IMR-90 (cell line): ENCODE data around the gene SCTR. TPM values are rescaled to one million over a fixed set of nuclear protein-coding genes. Genes with fewer than 3 reads are reported as not detected.

Experiments used
- ATAC-seq: fragments of 200-7000 bp; cut with Tn5 transposase; 2 replicates; pipeline ENCODE4 v1.9.1; 2020; ENCODE audit warnings: low read depth, mild to moderate bottlenecking, moderate library complexity
- BruUV-seq: library from RNA; stranded (reverse); fragments of 400-500 nt; replicated peaks from 2 replicates; lab custom pipeline; 2021; lab: Mats Ljungman, UMichigan
- CTCF ChIA-PET: fragments of 300-600 bp; formaldehyde crosslinking; extraction: SDS; loops from one replicate; lab custom pipeline; 2021; ENCODE audit warnings: antibody characterized with exemption; lab: Yijun Ruan, JAX
- POLR2A ChIA-PET: fragments of 300-600 bp; sonication (Branson Sonifier 250); formaldehyde crosslinking; loops from one replicate; lab custom pipeline; 2022; ENCODE audit warnings: antibody characterized with exemption; ENCODE audit not compliant: unreplicated experiment; lab: Charles Lee
- DNase-seq: peaks from one replicate; pipeline ENCODE4 v3.0.0; 2013
- H2AFZ ChIP-seq: replicated peaks from 2 replicates; pipeline ENCODE3; 2013; ENCODE audit warnings: low read length, mild to moderate bottlenecking; ENCODE audit not compliant: poor library complexity
- H2AK5ac ChIP-seq: 2 replicates; pipeline ENCODE4 v1.6.1; 2013; ENCODE audit warnings: low read depth, low read length, inconsistent platforms
- H2AK9ac ChIP-seq: replicated peaks from 2 replicates; pipeline ENCODE3; 2013; ENCODE audit warnings: mild to moderate bottlenecking, low read depth, low read length, moderate library complexity; ENCODE audit not compliant: poor library complexity
- H2BK120ac ChIP-seq: 2 replicates; pipeline ENCODE4 v1.6.1; 2013; ENCODE audit warnings: low read depth, low read length, inconsistent platforms
- H2BK15ac ChIP-seq: 3 replicates; pipeline ENCODE4 v1.6.1; 2013; ENCODE audit warnings: low read depth, low read length, inconsistent platforms
- H2BK20ac ChIP-seq: 2 replicates; pipeline ENCODE4 v1.6.1; 2013; ENCODE audit warnings: low read depth, mild to moderate bottlenecking, inconsistent platforms, low read length, moderate library complexity
- H2BK5ac ChIP-seq: 2 replicates; pipeline ENCODE4 v1.6.1; 2013; ENCODE audit warnings: mild to moderate bottlenecking, low read depth, low read length, inconsistent platforms; ENCODE audit not compliant: poor library complexity, severe bottlenecking
- H3K14ac ChIP-seq: replicated peaks from 2 replicates; pipeline ENCODE4 v1.6.1; 2013; ENCODE audit warnings: low read depth, low read length, inconsistent platforms
- H3K18ac ChIP-seq: 2 replicates; pipeline ENCODE4 v1.6.1; 2013; ENCODE audit warnings: low read depth, low read length, control low read depth
- H3K23ac ChIP-seq: 2 replicates; pipeline ENCODE4 v1.6.1; 2013; ENCODE audit warnings: low read depth, low read length, inconsistent platforms
- H3K27ac ChIP-seq: 2 replicates; pipeline ENCODE4 v1.5.1; 2013; ENCODE audit warnings: mild to moderate bottlenecking, control low read depth, low read length; ENCODE audit not compliant: insufficient read depth
- H3K27me3 ChIP-seq: 2 replicates; pipeline ENCODE4 v1.6.1; 2013; ENCODE audit warnings: low read length; ENCODE audit not compliant: control insufficient read depth, insufficient read depth
- H3K36me3 ChIP-seq: 2 replicates; pipeline ENCODE4 v1.6.1; 2013; ENCODE audit warnings: low read length, mixed read lengths; ENCODE audit not compliant: control insufficient read depth, insufficient read depth
- H3K4ac ChIP-seq: 2 replicates; pipeline ENCODE4 v1.6.1; 2013; ENCODE audit warnings: low read depth, low read length, inconsistent platforms
- H3K4me1 ChIP-seq: 2 replicates; pipeline ENCODE4 v1.6.1; 2013; ENCODE audit warnings: low read length, mixed read lengths; ENCODE audit not compliant: control insufficient read depth, insufficient read depth
- H3K4me2 ChIP-seq: 2 replicates; pipeline ENCODE4 v1.6.1; 2013; ENCODE audit warnings: low read depth, mild to moderate bottlenecking, control low read depth, low read length, moderate library complexity
- H3K4me3 ChIP-seq: 2 replicates; pipeline ENCODE4 v1.5.1; 2013; ENCODE audit warnings: low read depth, mild to moderate bottlenecking, control low read depth, low read length, moderate library complexity; ENCODE audit not compliant: insufficient read depth
- H3K56ac ChIP-seq: 2 replicates; pipeline ENCODE4 v1.6.1; 2013; ENCODE audit warnings: low read length, inconsistent platforms; ENCODE audit not compliant: insufficient read depth; ENCODE audit errors: extremely low read depth
- H3K79me1 ChIP-seq, 2 experiments: 2 replicates each; pipeline ENCODE4 v1.6.1; 2013; ENCODE audit warnings: low read length in 2 of 2, inconsistent platforms in 1 of 2, low read depth in 1 of 2
- H3K9ac ChIP-seq: 2 replicates; pipeline ENCODE4 v1.6.1; 2013; ENCODE audit warnings: low read depth, low read length, control low read depth
- H3K9me1 ChIP-seq: 2 replicates; pipeline ENCODE4 v1.6.1; 2013; ENCODE audit warnings: low read length, inconsistent platforms; ENCODE audit not compliant: insufficient read depth
- H3K9me3 ChIP-seq: 2 replicates; pipeline ENCODE4 v1.6.1; 2013; ENCODE audit warnings: low read length; ENCODE audit not compliant: control insufficient read depth, insufficient read depth
- H4K20me1 ChIP-seq: 2 replicates; pipeline ENCODE4 v1.6.1; 2013; ENCODE audit warnings: low read length, inconsistent platforms; ENCODE audit not compliant: insufficient read depth
- H4K5ac ChIP-seq: 2 replicates; pipeline ENCODE4 v1.6.1; 2013; ENCODE audit warnings: mild to moderate bottlenecking, low read depth, low read length, control low read depth
- H4K8ac ChIP-seq, 2 experiments: 2 replicates each; pipeline ENCODE4 v1.6.1; 2013; ENCODE audit warnings: low read depth in 2 of 2, low read length in 2 of 2, control low read depth in 1 of 2, inconsistent platforms in 1 of 2
- H4K91ac ChIP-seq: 2 replicates; pipeline ENCODE4 v1.6.1; 2013; ENCODE audit warnings: low read depth, low read length, inconsistent platforms; ENCODE audit not compliant: insufficient read depth
- CHD1 ChIP-seq: IDR thresholded peaks from 2 replicates; pipeline ENCODE4 v1.6.1; 2012; ENCODE audit warnings: low read depth, low read length, improper control_type of control experiment
- WGBS, 2 experiments: methylation state at CpG; one replicate each; pipeline versions ENCODE4 v1.1.5 to v1.1.7; 2013; ENCODE audit warnings: missing lambda C conversion rate in 2 of 2; ENCODE audit not compliant: insufficient read length in 1 of 2; ENCODE audit errors: extremely low coverage in 2 of 2; 5-methylcytosine and 5-hydroxymethylcytosine counted together
- dilution Hi-C: fragments of 300-500 bp; cut with HindIII; formaldehyde crosslinking; loops from one replicate; pipeline ENCODE4 v1.14.3; 2018; ENCODE audit warnings: low sequenced_read_pairs; ENCODE audit not compliant: unreplicated experiment
- in situ Hi-C: fragments of 300-500 bp; cut with MboI; formaldehyde crosslinking; loops from 3 replicates; pipeline ENCODE4 v1.14.3; 2019; ENCODE audit warnings: low sequenced_read_pairs, inconsistent platforms, mixed read lengths
- intact Hi-C: fragments of 100-400 bp; cut with micrococcal nuclease; formaldehyde crosslinking; loops from 2 replicates; pipeline ENCODE4 v1.10.0; 2022
- polyA plus RNA-seq, 3 experiments: library from polyadenylated mRNA; depleted of rRNA; stranded (reverse); fragments of >200 nt; gene quantifications; 2 replicates each; pipeline ENCODE4 v1.2.3, GENCODE V29; 2012; ENCODE audit warnings: low replicate concordance in 1 of 3
- total RNA-seq: library from RNA; depleted of rRNA; stranded (reverse); fragments of >200 nt; gene quantifications from 2 replicates; pipeline ENCODE4 v1.2.3, GENCODE V29; 2012

SCTR gene
- total and polyA plus RNA-seq, 2 of the 4 experiments (the other 2 are of a cell fraction), result not detected

GRCh38 chr2:119482481-119483394, 41.5 kb downstream of the SCTR start:
- no peak overlapping the region for H4K8ac ChIP-seq
- H3K23ac ChIP-seq, result no peak overlapping the region
- ChIA-PET POLR2A (no interaction called here), CTCF (no interaction called here)
- no peaks in the 10 kb centered on the region for H3K9me3 ChIP-seq
- 48% methylated on average over 5 of the region's 20 CpGs; no CpG with 5 or more reads in 1 of the 2 experiments for WGBS, 2 experiments
- no peak overlapping the region for H3K27ac ChIP-seq
- no peak overlapping the region for H4K91ac ChIP-seq
- dilution Hi-C loops (no loop called here), intact Hi-C loops (no loop called here), in situ Hi-C loops (no loop called here)
- H2BK20ac ChIP-seq, result no peak overlapping the region
- ATAC-seq, result no peak
- no peak overlapping the region for H3K14ac ChIP-seq
- no peak overlapping the region for H2AK9ac ChIP-seq
- H3K27me3 ChIP-seq, result peaks cover 30% of the 10 kb centered on the region
- H2BK15ac ChIP-seq, result no peak overlapping the region
- H3K9me1 ChIP-seq, result no peaks in the 10 kb centered on the region
- H3K56ac ChIP-seq, result no peak overlapping the region
- H4K5ac ChIP-seq, result no peak overlapping the region
- no peaks in the 10 kb centered on the region for H3K36me3 ChIP-seq
- H2BK120ac ChIP-seq, result no peak overlapping the region
- no peak for TF ChIP-seq CHD1
- H2AFZ ChIP-seq, result no peak overlapping the region
- no peaks in the 10 kb centered on the region for H4K20me1 ChIP-seq
- BruUV-seq, result no TSS peak
- H2AK5ac ChIP-seq, result no peak overlapping the region
- no peak overlapping the region for H3K4me3 ChIP-seq
- DNase-seq, result no peak
- H3K9ac ChIP-seq, result no peak overlapping the region
- no peak overlapping the region for H3K4ac ChIP-seq
- H3K18ac ChIP-seq, result no peak overlapping the region
- H3K4me1 ChIP-seq, result no peaks in the 10 kb centered on the region
- no peaks in the 10 kb centered on the region for H3K79me1 ChIP-seq
- no peak overlapping the region for H2BK5ac ChIP-seq
- no peak overlapping the region for H3K4me2 ChIP-seq
